Measurements from ENCODE around the gene HLA-DRA.

- TF ChIP-seq EZH2 (IDR thresholded peaks at IDR 0.05; ENCODE audit: borderline replicate concordance, low read depth, low read length, severe bottlenecking) (no peak), CTCF (IDR thresholded peaks at IDR 0.05; ENCODE audit: extremely low read depth in 1 of 2, insufficient read depth in 1 of 2, low read depth in 1 of 2, low read length in 2 of 2) (no peak), POLR2AphosphoS5 (IDR thresholded peaks at IDR 0.05; ENCODE audit: insufficient read depth, low read depth, low read length) (no peak), MYC (IDR thresholded peaks at IDR 0.05; ENCODE audit: low read depth, low read length) (no peak), POLR2A (IDR thresholded peaks at IDR 0.05; ENCODE audit: low read depth, low read length) (no peak)
Measured at GRCh38 chr6:32492351-32492750, 52.7 kb downstream of the HLA-DRA start.

Data from endothelial cell of umbilical vein (primary cell).